GM12878 (cell line): ENCODE measurements around the gene SORT1. TPM values are rescaled to one million over a fixed set of nuclear protein-coding genes. Genes with fewer than 3 reads are reported as not detected.
A peak's percentile ranks its signal among the peaks of the same experiment; 100 is the strongest.

Experiments used
- ATAC-seq: fragments of 200-7000 bp; cut with Tn5 transposase; 3 replicates; pipeline ENCODE4 v1.9.1; 2020; ENCODE audit warnings: mild to moderate bottlenecking, moderate library complexity
- BruUV-seq: library from RNA; stranded (reverse); fragments of 400-500 nt; replicated peaks from 2 replicates; lab custom pipeline; 2021; lab: Mats Ljungman, UMichigan
- CTCF ChIA-PET: fragments of 300-600 bp; sonication (Branson Sonifier 250); formaldehyde crosslinking; extraction: SDS; loops from one replicate; lab custom pipeline; 2021; ENCODE audit warnings: inconsistent platforms; lab: Yijun Ruan, JAX
- POLR2A ChIA-PET: fragments of 350-600 bp; formaldehyde crosslinking; extraction: SDS; loops from one replicate; lab custom pipeline; 2021; ENCODE audit warnings: inconsistent platforms; lab: Charles Lee
- RAD21 ChIA-PET: fragments of 300-600 bp; sonication (Branson Sonifier 250); formaldehyde crosslinking; loops from one replicate; lab custom pipeline; 2023; ENCODE audit warnings: antibody characterized with exemption; ENCODE audit not compliant: unreplicated experiment; lab: Charles Lee
- SMC1A ChIA-PET: fragments of 300-600 bp; sonication (Branson Sonifier 250); formaldehyde crosslinking; loops from one replicate; lab custom pipeline; 2023; ENCODE audit not compliant: unreplicated experiment, uncharacterized antibody; lab: Charles Lee
- DNase-seq: peaks from one replicate; pipeline ENCODE4 v3.0.0-alpha.2; 2011; ENCODE audit warnings: low read depth, low spot score
- FAIRE-seq: peaks from 3 replicates; lab custom pipeline; 2011; peaks lifted over from hg19 to GRCh38; lab: Jason Lieb, UNC
- H2AFZ ChIP-seq: 2 replicates; pipeline ENCODE4 v1.6.0; 2011; ENCODE audit warnings: low read depth, low read length, control low read depth; ENCODE audit not compliant: control insufficient read depth
- H3K27ac ChIP-seq: 2 replicates; pipeline ENCODE4 v1.5.1; 2011; ENCODE audit warnings: control low read depth; ENCODE audit not compliant: control insufficient read depth, insufficient read depth
- H3K27me3 ChIP-seq, 2 experiments: replicated peaks in 1 of 2; 2 replicates each; pipeline versions ENCODE4 v1.6.0 to v1.6.1; 2011; ENCODE audit warnings: low read length in 1 of 2; ENCODE audit not compliant: control insufficient read depth in 2 of 2, insufficient read depth in 2 of 2
- H3K36me3 ChIP-seq, 2 experiments: 2 replicates each; pipeline ENCODE4 v1.5.1; 2011; ENCODE audit warnings: low read length in 1 of 2; ENCODE audit not compliant: control insufficient read depth in 2 of 2, insufficient read depth in 2 of 2
- H3K4me1 ChIP-seq: 2 replicates; pipeline ENCODE4 v1.6.1; 2011; ENCODE audit warnings: mild to moderate bottlenecking, low read length, moderate library complexity, mixed read lengths; ENCODE audit not compliant: control insufficient read depth, insufficient read depth
- H3K4me2 ChIP-seq: 2 replicates; pipeline ENCODE4 v1.6.0; 2011; ENCODE audit warnings: control low read depth; ENCODE audit not compliant: control insufficient read depth, insufficient read depth
- H3K4me3 ChIP-seq: fragments of 200-600 bp; sonication (generic); 2 replicates; pipeline ENCODE4 v1.5.1; 2016
- H3K79me2 ChIP-seq: 2 replicates; pipeline ENCODE4 v1.6.0; 2011; ENCODE audit warnings: low read length; ENCODE audit not compliant: control insufficient read depth, insufficient read depth
- H3K9ac ChIP-seq: 2 replicates; pipeline ENCODE4 v1.8.0; 2011; ENCODE audit warnings: low read length, control low read depth, mixed read lengths; ENCODE audit not compliant: control insufficient read depth, insufficient read depth
- H3K9me3 ChIP-seq: replicated peaks from 3 replicates; pipeline ENCODE4 v1.5.1; 2011; ENCODE audit warnings: mild to moderate bottlenecking, low read length; ENCODE audit not compliant: control insufficient read depth, insufficient read depth
- H4K20me1 ChIP-seq: 2 replicates; pipeline ENCODE4 v1.6.0; 2011; ENCODE audit not compliant: control insufficient read depth, insufficient read depth
- ATF2 ChIP-seq: IDR thresholded peaks from 2 replicates; pipeline ENCODE4 v1.6.1; 2012; ENCODE audit warnings: low read length, inconsistent platforms
- BMI1 ChIP-seq: fragments of 450-650 bp; IDR thresholded peaks from 2 replicates; pipeline ENCODE4 v1.6.1; 2016; ENCODE audit warnings: mild to moderate bottlenecking, moderate library complexity, borderline replicate concordance
- ETV6 ChIP-seq, 2 experiments: fragments of 450-650 bp in 1 of 2; IDR thresholded peaks in 1 of 2; conservative IDR thresholded peaks in 1 of 2; 2 replicates each; pipeline ENCODE4 v1.6.1; 2014; ENCODE audit warnings: antibody characterized with exemption in 1 of 2, borderline replicate concordance in 1 of 2, low read depth in 1 of 2, mild to moderate bottlenecking in 1 of 2, moderate library complexity in 1 of 2
- NFXL1 ChIP-seq: fragments of 450-650 bp; IDR thresholded peaks from 2 replicates; pipeline ENCODE4 v1.6.1; 2017; ENCODE audit warnings: antibody characterized with exemption, mild to moderate bottlenecking, borderline replicate concordance
- REST ChIP-seq: IDR thresholded peaks from 2 replicates; pipeline ENCODE4 v1.6.1; 2012; ENCODE audit warnings: mild to moderate bottlenecking, low read depth, low read length
- whole genome bisulfite sequencing: methylation state at CpG from one replicate; pipeline ENCODE4 v1.1.6; 2016; ENCODE audit warnings: low lambda C conversion rate; ENCODE audit not compliant: insufficient replicate concordance, insufficient coverage; ENCODE audit errors: missing lambda C conversion rate; 5-methylcytosine and 5-hydroxymethylcytosine counted together
- in situ Hi-C: fragments of 300-500 bp; cut with MboI; formaldehyde crosslinking; loops from 9 replicates; pipeline ENCODE4 v1.14.3; 2018; ENCODE audit warnings: mixed read lengths
- intact Hi-C: fragments of 100-400 bp; cut with micrococcal nuclease; formaldehyde crosslinking; loops from one replicate; pipeline ENCODE4 v1.14.2; 2022; ENCODE audit not compliant: unreplicated experiment
- polyA plus RNA-seq, 11 experiments: library from polyadenylated mRNA; depleted of rRNA in 4 of 11; unstranded in 6 of 11; stranded (reverse) in 5 of 11; fragments of >200 nt; fragmentation: Nextera tagmentation in 4 of 11; fragmentation: Illumina TruSeq in 1 of 11; extraction: Ambion mirVana in 4 of 11; extraction: Trizol in 1 of 11; gene quantifications; 1 replicate in 1 of 11; 2 replicates in 10 of 11; pipeline versions ENCODE4 v1.2.1 to v1.2.3, GENCODE V29; 2011 to 2016; ENCODE audit warnings: inconsistent platforms in 2 of 11, missing spikeins in 2 of 11, low read depth in 1 of 11
- total RNA-seq, 4 experiments: library from RNA; depleted of rRNA in 3 of 4; stranded (reverse); fragments of >200 nt in 3 of 4; fragmentation: Illumina TruSeq in 1 of 4; extraction: Trizol in 1 of 4; gene quantifications; 2 replicates each; pipeline versions ENCODE4 v1.2.1 to v1.2.3, GENCODE V29; 2013 to 2021

The SORT1 gene
- total and polyA plus RNA-seq, 10 of the 15 experiments (the other 5 are each of a cell fraction or from before 2014, with no cell fraction given): 0.06 to 1.9 (median 0.33) TPM; not detected in 1

GRCh38 chr1:109294481-109294880 lies 103.2 kb downstream of the SORT1 start:
- intact Hi-C loops (no loop called here), in situ Hi-C loops (no loop called here)
- FAIRE-seq (no peak), DNase-seq (no peak), ATAC-seq (0 out of 3 replicates have a peak, but pooled peaks have one; percentile 30)
- peaks cover 0 to 3% of the 10 kb centered on the region in 2 experiments; a peak in 2 of 4 replicates for H3K27me3 ChIP-seq
- no peaks in the 10 kb centered on the region for H3K79me2 ChIP-seq
- SMC1A ChIA-PET: no interaction called here
- no peak overlapping the region for H3K4me3 ChIP-seq
- BruUV-seq: no TSS peak
- peaks cover 5% of the 10 kb centered on the region; the same call in 1 of the 2 replicates for H3K4me1 ChIP-seq
- no peak overlapping the region for H3K9ac ChIP-seq
- no peaks in the 10 kb centered on the region for H4K20me1 ChIP-seq
- H3K27ac ChIP-seq: no peak overlapping the region
- POLR2A ChIA-PET: no interaction called here
- RAD21 ChIA-PET: no interaction called here
- no peak overlapping the region for H2AFZ ChIP-seq
- H3K4me2 ChIP-seq: peak overlapping the region; percentile 28; the same call in 1 of the 2 replicates
- no peaks in the 10 kb centered on the region for H3K9me3 ChIP-seq
- WGBS: 1% methylated on average over 4 of the region's 4 CpGs
- no peak for TF ChIP-seq ETV6 (conservative IDR thresholded peaks at IDR 0.05 in 1 of 2, IDR thresholded peaks at IDR 0.05 in 1 of 2; ENCODE audit: borderline replicate concordance in 1 of 2, low read depth in 1 of 2)
- no peak for TF ChIP-seq ATF2
- TF ChIP-seq REST: no peak
- TF ChIP-seq BMI1: no peak
- no peak for TF ChIP-seq NFXL1
- CTCF ChIA-PET: interaction anchor here (0.6 kb wide), 1 partner anchor 98 kb away, joined by 3 read pairs; no protein-coding TSS in a partner anchor
- no peaks in the 10 kb centered on the region for H3K36me3 ChIP-seq
